GM23338 (cell line): ENCODE data around the gene DUSP8. TPM values are rescaled to one million over a fixed set of nuclear protein-coding genes. Genes with fewer than 3 reads are reported as not detected.

Experiments
- ATAC-seq: fragments of 200-7000 bp; cut with Tn5 transposase; 3 replicates; pipeline ENCODE4 v1.9.1; 2020
- DNase-seq: peaks from one replicate; pipeline ENCODE4 v3.0.0-alpha.2; 2015; ENCODE audit warnings: low spot score
- H2AFZ ChIP-seq: fragments of 200-600 bp; sonication (generic); 2 replicates; pipeline ENCODE4 v1.8.0; 2016; ENCODE audit warnings: antibody characterized with exemption, mild to moderate bottlenecking, moderate library complexity
- H3F3A ChIP-seq: fragments of 200-600 bp; sonication (generic); replicated peaks from 2 replicates; pipeline ENCODE4 v1.8.0; 2017; ENCODE audit warnings: antibody characterized with exemption, mixed run types, low read depth
- H3K27ac ChIP-seq: fragments of 200-600 bp; sonication (generic); 2 replicates; pipeline ENCODE4 v1.6.1; 2016; ENCODE audit warnings: low read depth
- H3K27me3 ChIP-seq: fragments of 200-600 bp; sonication (generic); 2 replicates; pipeline ENCODE4 v1.8.0; 2016; ENCODE audit warnings: mild to moderate bottlenecking, mixed run types, moderate library complexity; ENCODE audit not compliant: insufficient read depth
- H3K36me3 ChIP-seq: fragments of 200-600 bp; sonication (generic); 2 replicates; pipeline ENCODE4 v1.8.0; 2016; ENCODE audit warnings: mild to moderate bottlenecking; ENCODE audit not compliant: insufficient read depth
- H3K4me1 ChIP-seq: fragments of 200-600 bp; sonication (generic); 2 replicates; pipeline ENCODE4 v1.8.0; 2016; ENCODE audit warnings: mild to moderate bottlenecking, moderate library complexity; ENCODE audit not compliant: insufficient read depth
- H3K4me2 ChIP-seq: fragments of 200-600 bp; sonication (generic); 2 replicates; pipeline ENCODE4 v1.7.1; 2017; ENCODE audit warnings: mixed run types
- H3K4me3 ChIP-seq: fragments of 200-600 bp; sonication (generic); 2 replicates; pipeline ENCODE4 v1.6.1; 2016; ENCODE audit warnings: mixed run types
- H3K79me2 ChIP-seq: fragments of 200-600 bp; sonication (generic); replicated peaks from 2 replicates; pipeline ENCODE4 v1.8.0; 2017; ENCODE audit warnings: mild to moderate bottlenecking; ENCODE audit not compliant: insufficient read depth
- H3K9me2 ChIP-seq: fragments of 200-600 bp; sonication (generic); 2 replicates; pipeline ENCODE4 v1.8.0; 2017; ENCODE audit not compliant: insufficient read depth
- H4K20me1 ChIP-seq: fragments of 200-600 bp; sonication (generic); replicated peaks from 2 replicates; pipeline ENCODE4 v1.8.0; 2017; ENCODE audit warnings: mild to moderate bottlenecking; ENCODE audit not compliant: insufficient read depth
- H3K27ac Mint-ChIP-seq: 2 replicates; pipeline ENCODE4 v1.8.0; 2020; ENCODE audit warnings: inconsistent platforms, mild to moderate bottlenecking, moderate library complexity, mixed read lengths
- H3K27me3 Mint-ChIP-seq: 3 replicates; pipeline ENCODE4 v1.8.0; 2022; ENCODE audit warnings: low read depth, mild to moderate bottlenecking, moderate library complexity, mixed read lengths, inconsistent platforms; ENCODE audit not compliant: insufficient read depth, poor library complexity
- H3K36me3 Mint-ChIP-seq: 3 replicates; pipeline ENCODE4 v1.8.0; 2021; ENCODE audit warnings: low read depth, mild to moderate bottlenecking, inconsistent platforms, moderate library complexity, mixed read lengths
- H3K4me1 Mint-ChIP-seq: 3 replicates; pipeline ENCODE4 v1.8.0; 2020; ENCODE audit warnings: mild to moderate bottlenecking, inconsistent platforms, mixed read lengths
- H3K4me3 Mint-ChIP-seq: 3 replicates; pipeline ENCODE4 v1.8.0; 2021; ENCODE audit warnings: moderate library complexity, mild to moderate bottlenecking, inconsistent platforms, mixed read lengths
- H3K9me3 Mint-ChIP-seq: 3 replicates; pipeline ENCODE4 v1.8.0; 2020; ENCODE audit warnings: moderate library complexity, mild to moderate bottlenecking, inconsistent platforms, mixed read lengths
- CREB1 ChIP-seq: fragments of 250-450 bp; sonication (Bioruptor Pico); IDR thresholded peaks from 2 replicates; pipeline ENCODE4 v1.5.0; 2020; ENCODE audit warnings: low read depth, mild to moderate bottlenecking, moderate library complexity
- CTCF ChIP-seq, 2 experiments: fragments of 200-600 bp in 1 of 2; sonication (generic) in 1 of 2; conservative IDR thresholded peaks; 2 replicates each; pipeline versions ENCODE4 v1.5.1 to v1.6.1; 2016 to 2017; ENCODE audit warnings: antibody characterized with exemption in 2 of 2, low read depth in 2 of 2, mild to moderate bottlenecking in 2 of 2, moderate library complexity in 1 of 2
- EZH2 ChIP-seq: fragments of 200-600 bp; sonication (generic); IDR thresholded peaks from one replicate; pipeline ENCODE4 v1.8.0; 2017; ENCODE audit warnings: antibody characterized with exemption, mild to moderate bottlenecking, low read depth; ENCODE audit not compliant: unreplicated experiment
- EZH2phosphoT487 ChIP-seq: fragments of 200-600 bp; sonication (generic); IDR thresholded peaks from one replicate; pipeline ENCODE4 v1.8.1; 2018; ENCODE audit warnings: antibody characterized with exemption; ENCODE audit not compliant: unreplicated experiment
- JUNB ChIP-seq: IDR thresholded peaks from one replicate; pipeline ENCODE4 v1.6.1; 2016; ENCODE audit warnings: antibody characterized with exemption; ENCODE audit not compliant: unreplicated experiment
- NANOG ChIP-seq: IDR thresholded peaks from 2 replicates; pipeline ENCODE4 v1.6.1; 2016; ENCODE audit warnings: antibody characterized with exemption, borderline replicate concordance
- POLR2AphosphoS5 ChIP-seq: IDR thresholded peaks from 2 replicates; pipeline ENCODE4 v1.6.1; 2016; ENCODE audit warnings: antibody characterized with exemption, low read depth
- REST ChIP-seq: IDR thresholded peaks from one replicate; pipeline ENCODE4 v1.6.1; 2018; ENCODE audit warnings: antibody characterized with exemption; ENCODE audit not compliant: unreplicated experiment
- STAT1 ChIP-seq: IDR thresholded peaks from one replicate; pipeline ENCODE4 v1.6.1; 2016; ENCODE audit warnings: antibody characterized with exemption; ENCODE audit not compliant: unreplicated experiment
- ZNF114 ChIP-seq: fragments of 250-450 bp; sonication (Bioruptor Pico); IDR thresholded peaks from 2 replicates; pipeline ENCODE4 v1.5.0; 2020; ENCODE audit warnings: mild to moderate bottlenecking, moderate library complexity
- ZNF331 ChIP-seq: fragments of 250-450 bp; sonication (Bioruptor Pico); IDR thresholded peaks from 2 replicates; pipeline ENCODE4 v1.5.0; 2020; ENCODE audit warnings: low read depth, mild to moderate bottlenecking, moderate library complexity
- polyA plus RNA-seq: library from polyadenylated mRNA; unstranded; fragments of >200 nt; fragmentation: Nextera tagmentation; extraction: Ambion mirVana; gene quantifications from 2 replicates; pipeline ENCODE4 v1.2.1, GENCODE V29; 2016
- total RNA-seq: library from RNA; depleted of rRNA; stranded (reverse); fragments of >200 nt; shearing (Covaris generic); gene quantifications from 2 replicates; pipeline ENCODE4 v1.2.3, GENCODE V29; 2014
- TF ChIP-seq, protein P1 (sequence below): fragments of 250-450 bp; sonication (Bioruptor Pico); IDR thresholded peaks from 2 replicates; pipeline ENCODE4 v1.5.0; 2020; ENCODE audit warnings: mild to moderate bottlenecking, moderate library complexity
- TF ChIP-seq, protein P2 (sequence below): IDR thresholded peaks from 2 replicates; pipeline ENCODE4 v1.6.1; 2016; ENCODE audit warnings: antibody characterized with exemption

The DUSP8 gene
- total and polyA plus RNA-seq, 2 experiments from 2014 or later = 1.1 TPM

- no peak overlapping the region for H3K4me3 Mint-ChIP-seq
- Histone ChIP-seq H3K4me3 (no peak overlapping the region), H3K27ac (no peak overlapping the region), H2AFZ (no peak overlapping the region), H3K36me3 (no peaks in the 10 kb centered on the region), H3K4me1 (no peaks in the 10 kb centered on the region), H3K9me2 (no peaks in the 10 kb centered on the region), H4K20me1 (peaks cover 13% of the 10 kb centered on the region), H3K27me3 (peaks cover 12% of the 10 kb centered on the region), H3F3A (no peaks in the 10 kb centered on the region), H3K79me2 (peaks cover 68% of the 10 kb centered on the region), H3K4me2 (no peak overlapping the region)
- TF ChIP-seq REST (no peak), EZH2phosphoT487 (no peak), CTCF (conservative IDR thresholded peaks at IDR 0.05; ENCODE audit: low read depth in 2 of 2) (no peak), NANOG (no peak), POLR2AphosphoS5 (no peak), ZNF331 (no peak), CREB1 (CRISPR knock-in tag) (no peak), EZH2 (no peak), JUNB (no peak), ZNF114 (no peak), STAT1 (no peak)
- TF ChIP-seq, protein P1, sequence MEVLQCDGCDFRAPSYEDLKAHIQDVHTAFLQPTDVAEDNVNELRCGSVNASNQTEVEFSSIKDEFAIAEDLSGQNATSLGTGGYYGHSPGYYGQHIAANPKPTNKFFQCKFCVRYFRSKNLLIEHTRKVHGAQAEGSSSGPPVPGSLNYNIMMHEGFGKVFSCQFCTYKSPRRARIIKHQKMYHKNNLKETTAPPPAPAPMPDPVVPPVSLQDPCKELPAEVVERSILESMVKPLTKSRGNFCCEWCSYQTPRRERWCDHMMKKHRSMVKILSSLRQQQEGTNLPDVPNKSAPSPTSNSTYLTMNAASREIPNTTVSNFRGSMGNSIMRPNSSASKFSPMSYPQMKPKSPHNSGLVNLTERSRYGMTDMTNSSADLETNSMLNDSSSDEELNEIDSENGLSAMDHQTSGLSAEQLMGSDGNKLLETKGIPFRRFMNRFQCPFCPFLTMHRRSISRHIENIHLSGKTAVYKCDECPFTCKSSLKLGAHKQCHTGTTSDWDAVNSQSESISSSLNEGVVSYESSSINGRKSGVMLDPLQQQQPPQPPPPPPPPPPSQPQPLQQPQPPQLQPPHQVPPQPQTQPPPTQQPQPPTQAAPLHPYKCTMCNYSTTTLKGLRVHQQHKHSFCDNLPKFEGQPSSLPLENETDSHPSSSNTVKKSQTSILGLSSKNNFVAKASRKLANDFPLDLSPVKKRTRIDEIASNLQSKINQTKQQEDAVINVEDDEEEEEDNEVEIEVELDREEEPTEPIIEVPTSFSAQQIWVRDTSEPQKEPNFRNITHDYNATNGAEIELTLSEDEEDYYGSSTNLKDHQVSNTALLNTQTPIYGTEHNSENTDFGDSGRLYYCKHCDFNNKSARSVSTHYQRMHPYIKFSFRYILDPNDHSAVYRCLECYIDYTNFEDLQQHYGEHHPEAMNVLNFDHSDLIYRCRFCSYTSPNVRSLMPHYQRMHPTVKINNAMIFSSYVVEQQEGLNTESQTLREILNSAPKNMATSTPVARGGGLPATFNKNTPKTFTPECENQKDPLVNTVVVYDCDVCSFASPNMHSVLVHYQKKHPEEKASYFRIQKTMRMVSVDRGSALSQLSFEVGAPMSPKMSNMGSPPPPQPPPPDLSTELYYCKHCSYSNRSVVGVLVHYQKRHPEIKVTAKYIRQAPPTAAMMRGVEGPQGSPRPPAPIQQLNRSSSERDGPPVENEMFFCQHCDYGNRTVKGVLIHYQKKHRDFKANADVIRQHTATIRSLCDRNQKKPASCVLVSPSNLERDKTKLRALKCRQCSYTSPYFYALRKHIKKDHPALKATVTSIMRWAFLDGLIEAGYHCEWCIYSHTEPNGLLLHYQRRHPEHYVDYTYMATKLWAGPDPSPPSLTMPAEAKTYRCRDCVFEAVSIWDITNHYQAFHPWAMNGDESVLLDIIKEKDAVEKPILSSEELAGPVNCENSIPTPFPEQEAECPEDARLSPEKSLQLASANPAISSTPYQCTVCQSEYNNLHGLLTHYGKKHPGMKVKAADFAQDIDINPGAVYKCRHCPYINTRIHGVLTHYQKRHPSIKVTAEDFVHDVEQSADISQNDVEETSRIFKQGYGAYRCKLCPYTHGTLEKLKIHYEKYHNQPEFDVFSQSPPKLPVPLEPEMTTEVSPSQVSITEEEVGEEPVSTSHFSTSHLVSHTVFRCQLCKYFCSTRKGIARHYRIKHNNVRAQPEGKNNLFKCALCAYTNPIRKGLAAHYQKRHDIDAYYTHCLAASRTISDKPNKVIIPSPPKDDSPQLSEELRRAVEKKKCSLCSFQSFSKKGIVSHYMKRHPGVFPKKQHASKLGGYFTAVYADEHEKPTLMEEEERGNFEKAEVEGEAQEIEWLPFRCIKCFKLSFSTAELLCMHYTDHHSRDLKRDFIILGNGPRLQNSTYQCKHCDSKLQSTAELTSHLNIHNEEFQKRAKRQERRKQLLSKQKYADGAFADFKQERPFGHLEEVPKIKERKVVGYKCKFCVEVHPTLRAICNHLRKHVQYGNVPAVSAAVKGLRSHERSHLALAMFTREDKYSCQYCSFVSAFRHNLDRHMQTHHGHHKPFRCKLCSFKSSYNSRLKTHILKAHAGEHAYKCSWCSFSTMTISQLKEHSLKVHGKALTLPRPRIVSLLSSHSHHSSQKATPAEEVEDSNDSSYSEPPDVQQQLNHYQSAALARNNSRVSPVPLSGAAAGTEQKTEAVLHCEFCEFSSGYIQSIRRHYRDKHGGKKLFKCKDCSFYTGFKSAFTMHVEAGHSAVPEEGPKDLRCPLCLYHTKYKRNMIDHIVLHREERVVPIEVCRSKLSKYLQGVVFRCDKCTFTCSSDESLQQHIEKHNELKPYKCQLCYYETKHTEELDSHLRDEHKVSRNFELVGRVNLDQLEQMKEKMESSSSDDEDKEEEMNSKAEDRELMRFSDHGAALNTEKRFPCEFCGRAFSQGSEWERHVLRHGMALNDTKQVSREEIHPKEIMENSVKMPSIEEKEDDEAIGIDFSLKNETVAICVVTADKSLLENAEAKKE (CRISPR knock-in tag) = no peak
- TF ChIP-seq, protein P2, sequence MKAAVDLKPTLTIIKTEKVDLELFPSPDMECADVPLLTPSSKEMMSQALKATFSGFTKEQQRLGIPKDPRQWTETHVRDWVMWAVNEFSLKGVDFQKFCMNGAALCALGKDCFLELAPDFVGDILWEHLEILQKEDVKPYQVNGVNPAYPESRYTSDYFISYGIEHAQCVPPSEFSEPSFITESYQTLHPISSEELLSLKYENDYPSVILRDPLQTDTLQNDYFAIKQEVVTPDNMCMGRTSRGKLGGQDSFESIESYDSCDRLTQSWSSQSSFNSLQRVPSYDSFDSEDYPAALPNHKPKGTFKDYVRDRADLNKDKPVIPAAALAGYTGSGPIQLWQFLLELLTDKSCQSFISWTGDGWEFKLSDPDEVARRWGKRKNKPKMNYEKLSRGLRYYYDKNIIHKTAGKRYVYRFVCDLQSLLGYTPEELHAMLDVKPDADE = no peak
- H3K27me3 Mint-ChIP-seq = peaks cover 10% of the 10 kb centered on the region
- DNase-seq = no peak
- no peaks in the 10 kb centered on the region; the same call in 2 of the 3 replicates for H3K4me1 Mint-ChIP-seq
- no peak for ATAC-seq
- H3K27ac Mint-ChIP-seq = no peak overlapping the region
- H3K36me3 Mint-ChIP-seq = no peaks in the 10 kb centered on the region
- no peaks in the 10 kb centered on the region for H3K9me3 Mint-ChIP-seq
These were observed 37.9 kb downstream of the DUSP8 start for GRCh38 chr11:1534171-1534570.
